ENCODE data around the gene HTRA3. TPM values are rescaled to one million over a fixed set of nuclear protein-coding genes. Genes with fewer than 3 reads are reported as not detected.

HTRA3 gene
- total and polyA plus RNA-seq, 2 of the 4 experiments (the other 2 are of a cell fraction) = 1.3 to 9.5 TPM

GRCh38 chr4:8266088-8266487, 3.5 kb upstream of the HTRA3 start:
- no peak overlapping the region for H4K91ac ChIP-seq (ENCODE audit: insufficient read depth, low read depth, low read length)
- H3K18ac ChIP-seq (ENCODE audit: low read depth, low read length) = no peak overlapping the region
- no peak overlapping the region for H3K4me3 ChIP-seq (ENCODE audit: insufficient read depth, low read depth, low read length)
- TF ChIP-seq MXI1 (IDR thresholded peaks at IDR 0.05; ENCODE audit: borderline replicate concordance, low read depth, low read length) (no peak), MAZ (IDR thresholded peaks at IDR 0.05; ENCODE audit: borderline replicate concordance, low read depth, low read length) (no peak), RFX5 (IDR thresholded peaks at IDR 0.05; ENCODE audit: low read depth, low read length) (no peak), USF2 (IDR thresholded peaks at IDR 0.05; ENCODE audit: low read depth, low read length) (no peak), NFE2L2 (IDR thresholded peaks at IDR 0.05; ENCODE audit: low read depth, low read length) (no peak), CEBPB (IDR thresholded peaks at IDR 0.05; ENCODE audit: low read depth, low read length) (no peak), POLR2A (IDR thresholded peaks at IDR 0.05; ENCODE audit: low read depth, low read length) (no peak), RCOR1 (IDR thresholded peaks at IDR 0.05; ENCODE audit: insufficient replicate concordance, low read length) (no peak), SMC3 (IDR thresholded peaks at IDR 0.05; ENCODE audit: low read depth, low read length) (no peak), FOS (IDR thresholded peaks at IDR 0.05; ENCODE audit: low read depth, low read length) (no peak), RAD21 (IDR thresholded peaks at IDR 0.05; ENCODE audit: low read length) (no peak), MAFK (IDR thresholded peaks at IDR 0.05; ENCODE audit: low read depth, low read length) (no peak), CTCF (conservative IDR thresholded peaks at IDR 0.05; ENCODE audit: low read depth, low read length) (no peak), BHLHE40 (IDR thresholded peaks at IDR 0.05; ENCODE audit: low read depth, low read length) (no peak), CHD1 (IDR thresholded peaks at IDR 0.05; ENCODE audit: low read depth, low read length) (no peak), ELK1 (IDR thresholded peaks at IDR 0.05; ENCODE audit: borderline replicate concordance, low read depth, low read length) (no peak)
- no peak overlapping the region for H2AFZ ChIP-seq (replicated peaks; ENCODE audit: low read length, poor library complexity)
- no peak overlapping the region for H3K23ac ChIP-seq (ENCODE audit: low read depth, low read length)
- peaks cover 0 to 5% of the 10 kb centered on the region in 2 experiments; a peak in 2 of 4 replicates for H3K79me1 ChIP-seq (ENCODE audit: low read depth in 1 of 2, low read length in 2 of 2)
- no peak overlapping the region for H2BK5ac ChIP-seq (ENCODE audit: low read depth, low read length, poor library complexity, severe bottlenecking)
- H2AK5ac ChIP-seq (ENCODE audit: low read depth, low read length) = peak overlapping the region; percentile 49
- CTCF ChIA-PET = interaction anchor here (1.2 to 1.9 kb wide), 2 partner anchors 10 to 24 kb away, joined by 4 to 10 read pairs; no protein-coding TSS in a partner anchor
- H2AK9ac ChIP-seq (replicated peaks; ENCODE audit: low read depth, low read length, poor library complexity) = peak overlapping the region; percentile 50
- H4K8ac ChIP-seq (ENCODE audit: low read depth in 2 of 2, low read length in 2 of 2) = no peak overlapping the region
- no peak overlapping the region for H2BK20ac ChIP-seq (ENCODE audit: low read depth, low read length)
- dilution Hi-C loops (cut with HindIII; ENCODE audit: low sequenced_read_pairs, unreplicated experiment) = no loop called here
- peaks cover 9% of the 10 kb centered on the region for H3K4me1 ChIP-seq (ENCODE audit: control insufficient read depth, insufficient read depth, low read length)
- no peak overlapping the region for H3K4me2 ChIP-seq (ENCODE audit: low read depth, low read length)
- no peak overlapping the region for H3K56ac ChIP-seq (ENCODE audit: extremely low read depth, insufficient read depth, low read length)
- H4K5ac ChIP-seq (ENCODE audit: low read depth, low read length) = no peak overlapping the region
- in situ Hi-C loops (cut with MboI; ENCODE audit: low sequenced_read_pairs) = no loop called here
- no peak overlapping the region for H2BK15ac ChIP-seq (ENCODE audit: low read depth, low read length)
- H4K20me1 ChIP-seq (ENCODE audit: insufficient read depth, low read length) = peaks cover under 1% of the 10 kb centered on the region; the same call in 1 of the 2 replicates
- POLR2A ChIA-PET (ENCODE audit: unreplicated experiment) = no interaction called here
- H2BK120ac ChIP-seq (ENCODE audit: low read depth, low read length) = no peak overlapping the region
- no peak overlapping the region for H3K14ac ChIP-seq (replicated peaks; ENCODE audit: low read depth, low read length)
- no TSS peak for BruUV-seq (replicated peaks)
- peaks cover 8% of the 10 kb centered on the region; the same call in 1 of the 2 replicates for H3K9me1 ChIP-seq (ENCODE audit: insufficient read depth, low read length)
- WGBS, 2 experiments (ENCODE audit: extremely low coverage in 2 of 2, insufficient read length in 1 of 2) = no CpG with 5 or more reads among the region's 6 CpGs
- H3K36me3 ChIP-seq (ENCODE audit: control insufficient read depth, insufficient read depth, low read length) = no peaks in the 10 kb centered on the region
- H3K27me3 ChIP-seq (ENCODE audit: control insufficient read depth, insufficient read depth, low read length) = peaks cover 9% of the 10 kb centered on the region
- intact Hi-C loops (cut with micrococcal nuclease) = no loop called here
- ATAC-seq (ENCODE audit: low read depth) = no peak
- H3K4ac ChIP-seq (ENCODE audit: low read depth, low read length) = no peak overlapping the region
- DNase-seq = no peak
- H3K9me3 ChIP-seq (ENCODE audit: control insufficient read depth, insufficient read depth, low read length) = no peaks in the 10 kb centered on the region
- H3K27ac ChIP-seq (ENCODE audit: insufficient read depth, low read length) = no peak overlapping the region
- H3K9ac ChIP-seq (ENCODE audit: low read depth, low read length) = no peak overlapping the region

Measured in IMR-90 (cell line).